Measurements from ENCODE around the gene TNPO1.

The TNPO1 gene

DNA sequence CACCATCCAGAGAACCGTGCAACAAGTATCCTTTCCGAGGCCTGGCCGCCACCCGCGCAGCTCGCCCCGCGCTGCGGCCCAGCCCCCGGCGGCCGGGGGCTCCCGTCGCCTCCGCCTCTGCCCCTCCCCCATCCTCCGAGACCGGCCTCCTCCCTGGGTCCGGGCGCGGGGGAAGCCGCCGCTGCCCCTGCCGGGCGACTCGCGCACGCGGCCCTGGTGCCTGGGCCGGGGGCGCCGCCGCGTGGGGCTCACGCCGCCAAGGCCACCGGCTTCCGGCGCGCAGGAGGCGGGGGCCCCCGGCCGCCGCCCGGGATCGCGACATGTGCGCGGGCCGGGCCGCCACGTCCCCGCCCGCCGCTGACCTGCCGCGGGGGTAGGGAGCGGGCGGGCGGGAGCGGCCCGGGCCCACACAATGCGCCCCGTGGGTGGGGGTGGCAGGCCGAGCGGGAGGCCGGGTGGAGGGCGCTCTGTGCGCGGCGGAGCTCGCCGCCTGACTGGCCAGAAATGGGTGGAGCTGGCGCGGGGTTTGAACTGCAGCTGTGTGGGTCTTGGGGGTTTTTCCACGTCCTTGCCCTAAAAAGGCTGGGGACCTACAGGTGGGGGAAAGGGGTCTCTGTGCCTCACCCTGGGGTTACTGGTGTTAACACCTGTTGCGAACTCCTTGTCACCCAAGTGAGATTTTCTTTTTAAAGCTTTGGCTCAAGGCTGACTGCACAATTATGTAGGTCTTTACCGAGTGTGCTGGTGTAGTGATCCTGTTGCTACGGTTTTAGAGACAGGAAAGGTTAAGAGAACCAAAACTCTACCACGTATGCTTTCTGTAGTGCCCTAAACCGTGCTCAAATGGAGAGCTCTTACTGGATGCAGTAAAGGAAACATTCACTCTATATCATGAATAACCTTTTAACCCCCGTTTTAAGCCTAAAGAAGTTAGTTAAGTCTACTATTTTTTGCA is 32.3 kb downstream of the TNPO1 start:
- H3K4me3 ChIP-seq (ENCODE audit: low read depth, low read length) = peak overlapping the region; percentile 73
- DNase-seq (ENCODE audit: low read depth) = peak; percentile 58
- TF ChIP-seq, protein P1, sequence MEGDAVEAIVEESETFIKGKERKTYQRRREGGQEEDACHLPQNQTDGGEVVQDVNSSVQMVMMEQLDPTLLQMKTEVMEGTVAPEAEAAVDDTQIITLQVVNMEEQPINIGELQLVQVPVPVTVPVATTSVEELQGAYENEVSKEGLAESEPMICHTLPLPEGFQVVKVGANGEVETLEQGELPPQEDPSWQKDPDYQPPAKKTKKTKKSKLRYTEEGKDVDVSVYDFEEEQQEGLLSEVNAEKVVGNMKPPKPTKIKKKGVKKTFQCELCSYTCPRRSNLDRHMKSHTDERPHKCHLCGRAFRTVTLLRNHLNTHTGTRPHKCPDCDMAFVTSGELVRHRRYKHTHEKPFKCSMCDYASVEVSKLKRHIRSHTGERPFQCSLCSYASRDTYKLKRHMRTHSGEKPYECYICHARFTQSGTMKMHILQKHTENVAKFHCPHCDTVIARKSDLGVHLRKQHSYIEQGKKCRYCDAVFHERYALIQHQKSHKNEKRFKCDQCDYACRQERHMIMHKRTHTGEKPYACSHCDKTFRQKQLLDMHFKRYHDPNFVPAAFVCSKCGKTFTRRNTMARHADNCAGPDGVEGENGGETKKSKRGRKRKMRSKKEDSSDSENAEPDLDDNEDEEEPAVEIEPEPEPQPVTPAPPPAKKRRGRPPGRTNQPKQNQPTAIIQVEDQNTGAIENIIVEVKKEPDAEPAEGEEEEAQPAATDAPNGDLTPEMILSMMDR (IDR thresholded peaks at IDR 0.05; ENCODE audit: low read depth, low read length, missing control alignments) = no peak

DNA sequence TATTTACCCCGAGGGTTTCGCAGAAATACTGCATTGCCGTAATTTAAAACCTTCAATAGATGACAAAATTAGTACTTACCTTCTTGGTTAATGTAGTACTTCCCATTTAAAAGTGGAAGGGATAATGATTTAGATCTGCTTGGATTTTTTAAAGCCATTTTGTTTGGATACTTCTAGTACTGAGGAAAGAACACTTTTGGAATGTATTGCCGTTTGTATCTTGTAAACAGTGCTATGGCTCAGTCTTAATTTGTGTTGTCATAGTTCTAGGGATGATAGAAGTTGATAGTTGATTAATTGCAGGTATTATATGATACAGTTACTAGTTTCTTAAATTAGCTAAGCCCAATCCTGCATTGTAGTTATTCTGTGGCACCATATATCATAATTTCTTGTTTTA is 33.1 kb downstream of the TNPO1 start:
- no peak for DNase-seq (ENCODE audit: low read depth)
- TF ChIP-seq, protein P1 (IDR thresholded peaks at IDR 0.05; ENCODE audit: low read depth, low read length, missing control alignments) = no peak
- H3K4me3 ChIP-seq (ENCODE audit: low read depth, low read length) = peak overlapping the region; percentile 73

- DNase-seq (ENCODE audit: low read depth) = no peak
- H3K4me3 ChIP-seq (ENCODE audit: low read depth, low read length) = peak overlapping the region; percentile 34; the same call in 1 of the 2 replicates
- TF ChIP-seq, protein P1 (IDR thresholded peaks at IDR 0.05; ENCODE audit: low read depth, low read length, missing control alignments) = no peak
Measured at GRCh38 chr5:72850113-72850512, 33.7 kb downstream of the TNPO1 start.

GRCh38 chr5:72852356-72852755 is 35.9 kb downstream of the TNPO1 start:
- no peak for DNase-seq (ENCODE audit: low read depth)
- no peak overlapping the region for H3K4me3 ChIP-seq (ENCODE audit: low read depth, low read length)
- TF ChIP-seq, protein P1 (IDR thresholded peaks at IDR 0.05; ENCODE audit: low read depth, low read length, missing control alignments) = no peak

DNA sequence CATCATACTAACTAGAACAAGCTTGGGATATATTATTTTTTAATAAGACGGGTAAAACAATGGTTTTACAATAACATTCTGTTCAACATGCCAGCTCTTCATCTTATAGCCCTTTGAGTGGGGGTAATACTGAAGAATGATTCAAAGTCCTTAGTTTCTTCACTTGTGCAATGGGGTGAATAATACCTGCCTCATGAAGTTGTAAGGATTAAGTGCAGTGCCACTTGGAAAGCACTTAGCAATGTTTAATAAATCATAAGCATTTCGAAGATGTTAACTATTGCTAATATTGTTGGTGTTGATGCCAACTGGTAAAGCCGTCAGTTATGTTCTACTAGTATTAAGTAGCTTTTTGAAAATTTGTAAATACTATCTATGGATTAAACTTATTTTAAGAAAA is 38.0 kb downstream of the TNPO1 start:
- TF ChIP-seq, protein P1 (IDR thresholded peaks at IDR 0.05; ENCODE audit: low read depth, low read length, missing control alignments) = no peak
- H3K4me3 ChIP-seq (ENCODE audit: low read depth, low read length) = no peak overlapping the region
- no peak for DNase-seq (ENCODE audit: low read depth)

GRCh38 chr5:72855821-72856220 is 39.4 kb downstream of the TNPO1 start:
- TF ChIP-seq, protein P1 (IDR thresholded peaks at IDR 0.05; ENCODE audit: low read depth, low read length, missing control alignments) = no peak
- no peak for DNase-seq (ENCODE audit: low read depth)
- H3K4me3 ChIP-seq (ENCODE audit: low read depth, low read length) = no peak overlapping the region

Data from GM12864 (cell line).